ENCODE data around the gene EDNRA.

The EDNRA gene

DNA sequence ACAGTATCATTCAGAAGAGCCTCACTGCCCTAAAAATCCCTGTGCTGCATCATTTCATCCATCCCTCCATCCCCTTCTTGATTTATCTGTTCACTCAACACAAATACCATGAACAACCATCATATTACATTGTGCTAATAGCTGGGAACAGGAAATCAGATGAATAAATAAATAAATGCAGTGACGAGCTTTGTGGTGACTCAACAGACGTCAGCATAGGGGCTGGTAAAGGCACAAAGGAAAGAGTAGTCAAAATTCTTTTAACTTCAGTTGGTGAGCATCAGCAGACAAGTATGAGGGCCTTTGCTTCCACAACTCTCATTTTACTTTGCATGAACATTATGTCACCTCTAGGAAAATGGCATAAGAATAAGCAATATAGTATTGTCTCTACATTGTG lies 65.5 kb downstream of the EDNRA start:
- no peak for DNase-seq

DNA sequence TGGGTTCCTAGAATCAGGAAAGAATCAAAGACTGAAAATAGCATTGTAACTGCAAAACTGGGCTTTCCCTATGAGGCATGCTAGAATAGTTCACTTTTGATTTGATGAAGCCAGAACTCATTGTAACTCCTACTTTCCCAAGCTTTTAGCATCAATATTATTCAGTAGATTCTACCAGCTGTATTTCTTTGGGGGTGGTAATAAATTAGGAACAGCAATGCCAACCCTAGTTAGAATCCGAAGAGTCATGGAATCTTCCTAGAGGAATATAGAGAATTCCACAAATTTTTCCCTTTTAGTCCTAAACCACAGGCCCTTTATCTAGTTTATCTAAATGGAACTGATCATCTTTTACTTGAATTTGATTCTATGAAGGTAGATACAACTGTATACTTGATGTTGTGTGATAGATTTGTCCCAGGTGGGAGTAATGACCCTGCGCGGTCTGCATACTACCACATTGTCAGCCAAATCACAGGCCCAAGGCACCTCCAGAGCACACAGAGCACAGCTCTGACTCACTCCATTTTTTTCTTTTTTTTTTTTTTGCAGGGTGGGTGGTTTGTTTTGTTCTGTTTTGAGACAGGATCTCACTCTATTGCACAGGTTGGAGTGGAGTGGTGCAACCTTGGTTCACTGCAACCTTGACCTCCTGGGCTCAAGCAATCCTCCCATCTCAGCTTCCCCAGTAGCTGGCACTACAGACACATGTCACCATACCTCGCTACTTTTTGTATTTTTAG lies 66.6 kb downstream of the EDNRA start:
- DNase-seq = no peak

DNA sequence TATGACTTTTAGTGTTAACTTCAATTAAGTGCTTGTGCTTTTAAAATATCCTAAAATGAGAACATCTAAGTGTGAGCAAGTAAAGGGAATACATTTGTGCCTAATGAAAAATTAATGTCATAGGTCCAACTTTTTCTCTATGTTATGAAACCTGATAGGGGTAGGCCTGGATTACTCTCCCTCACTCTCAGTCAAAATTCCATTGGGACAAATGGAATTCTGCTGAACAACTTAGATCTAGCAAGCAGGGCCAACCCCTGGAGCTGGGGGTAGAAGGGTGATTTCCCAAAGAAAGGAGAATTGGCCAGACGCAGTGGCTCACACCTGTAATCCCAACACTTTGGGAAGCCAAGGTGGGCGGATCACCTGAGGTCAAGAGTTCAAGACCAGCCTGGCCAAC lies 67.4 kb downstream of the EDNRA start:
- no peak for DNase-seq

DNA sequence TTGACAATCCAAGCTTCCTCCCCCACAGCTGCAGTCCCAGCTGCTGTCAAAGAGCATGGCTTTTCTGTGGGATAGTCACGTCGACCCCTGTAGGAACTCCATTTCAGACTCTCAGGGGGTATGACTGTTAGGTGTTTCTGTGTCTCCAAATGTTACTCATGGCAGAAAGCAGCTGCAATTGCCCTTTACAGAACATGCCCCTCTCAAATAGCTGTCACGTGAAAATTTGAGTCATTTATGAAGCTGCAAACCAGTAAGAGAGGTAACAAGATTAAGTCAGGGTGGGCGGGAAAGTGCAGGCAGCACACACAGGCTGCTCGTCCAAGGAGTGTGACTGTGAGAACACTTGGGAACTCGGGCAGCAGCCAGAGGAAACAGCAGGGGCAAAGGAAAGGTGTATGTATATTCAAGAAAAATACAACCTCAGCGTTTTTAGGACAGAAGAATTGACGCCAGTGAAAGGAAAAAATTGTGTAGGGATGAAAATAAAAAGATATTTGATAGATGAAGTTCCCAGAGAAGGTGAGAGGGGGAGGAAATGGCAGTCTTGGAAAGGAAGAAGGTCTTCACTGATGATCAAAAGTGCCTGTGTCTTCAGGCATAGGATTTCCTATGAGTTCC lies 69.8 kb downstream of the EDNRA start:
- DNase-seq = no peak

DNA sequence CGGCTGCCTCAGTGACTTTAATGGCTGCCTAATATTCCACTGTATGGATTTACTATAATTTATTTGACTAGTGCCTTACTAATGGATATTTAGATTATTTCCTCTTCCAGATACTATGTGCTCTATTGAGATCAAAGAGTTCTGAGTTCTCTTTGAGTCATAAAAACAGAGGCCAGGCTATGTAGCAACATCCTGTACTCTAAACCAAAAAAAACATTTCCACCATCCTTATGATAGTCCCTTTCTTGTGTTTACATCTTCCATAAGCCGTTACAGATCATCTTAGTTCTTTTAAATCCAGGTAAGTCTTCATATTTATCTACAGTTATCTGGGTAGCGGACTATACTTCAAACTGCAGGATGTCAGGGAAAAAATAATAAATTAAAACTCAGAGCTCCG lies 79.7 kb downstream of the EDNRA start:
- DNase-seq = no peak

DNA sequence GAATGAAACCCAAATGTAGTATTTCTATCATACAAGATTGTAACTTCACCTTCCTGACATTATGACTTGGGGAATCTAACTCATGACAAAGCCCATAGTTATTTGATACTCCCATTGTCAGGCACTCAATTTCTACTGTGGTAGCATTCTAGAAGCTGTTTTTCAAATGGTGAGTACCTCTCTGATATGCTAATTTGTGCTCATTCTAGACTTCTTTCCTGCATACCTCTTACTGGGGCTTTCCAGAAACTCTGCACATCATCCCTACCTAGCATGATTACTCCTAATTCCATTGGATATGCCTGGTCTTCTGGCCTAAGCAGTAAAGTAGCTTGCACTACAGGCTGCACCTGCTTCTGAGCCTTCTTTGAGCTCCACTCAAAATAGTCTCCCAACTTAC lies 85.9 kb downstream of the EDNRA start:
- no peak for DNase-seq

DNA sequence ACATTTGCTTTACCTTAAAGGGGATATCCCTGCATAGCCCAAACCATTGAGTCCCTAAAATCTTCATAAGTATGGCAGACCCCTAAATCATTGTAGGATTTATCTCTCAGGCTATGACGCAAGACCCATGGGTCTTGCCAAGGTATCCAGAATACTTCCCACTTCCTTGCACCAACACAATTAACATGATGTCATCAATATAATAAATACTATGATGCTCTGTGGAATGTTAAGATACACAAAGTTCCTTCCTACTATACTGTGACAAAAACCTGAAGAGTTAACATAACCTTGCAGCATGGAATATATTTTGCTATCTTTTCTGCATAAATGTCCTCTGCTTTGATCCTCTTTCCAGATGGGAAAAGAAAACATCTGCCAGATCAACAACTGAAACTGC lies 86.4 kb downstream of the EDNRA start:
- no peak for DNase-seq

DNA sequence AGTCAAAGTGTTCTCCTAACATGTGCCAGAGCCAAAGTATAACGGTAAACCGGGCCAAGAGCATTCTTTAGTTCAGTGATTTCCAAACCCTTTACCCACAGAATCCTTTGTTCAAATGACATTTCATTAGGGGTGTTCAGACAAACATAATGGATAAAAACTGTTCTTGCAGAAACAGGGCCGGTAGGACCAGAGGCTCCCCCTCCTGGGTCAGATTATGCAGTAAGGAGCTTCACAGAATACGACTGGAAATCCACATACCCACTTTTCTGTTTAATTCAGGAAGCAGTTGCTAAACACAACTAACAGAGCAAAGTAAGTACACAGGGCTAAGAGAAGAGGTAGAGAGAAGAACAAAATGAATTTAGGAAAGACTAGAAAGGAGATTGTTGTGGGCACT lies 89.7 kb downstream of the EDNRA start:
- DNase-seq = no peak

DNA sequence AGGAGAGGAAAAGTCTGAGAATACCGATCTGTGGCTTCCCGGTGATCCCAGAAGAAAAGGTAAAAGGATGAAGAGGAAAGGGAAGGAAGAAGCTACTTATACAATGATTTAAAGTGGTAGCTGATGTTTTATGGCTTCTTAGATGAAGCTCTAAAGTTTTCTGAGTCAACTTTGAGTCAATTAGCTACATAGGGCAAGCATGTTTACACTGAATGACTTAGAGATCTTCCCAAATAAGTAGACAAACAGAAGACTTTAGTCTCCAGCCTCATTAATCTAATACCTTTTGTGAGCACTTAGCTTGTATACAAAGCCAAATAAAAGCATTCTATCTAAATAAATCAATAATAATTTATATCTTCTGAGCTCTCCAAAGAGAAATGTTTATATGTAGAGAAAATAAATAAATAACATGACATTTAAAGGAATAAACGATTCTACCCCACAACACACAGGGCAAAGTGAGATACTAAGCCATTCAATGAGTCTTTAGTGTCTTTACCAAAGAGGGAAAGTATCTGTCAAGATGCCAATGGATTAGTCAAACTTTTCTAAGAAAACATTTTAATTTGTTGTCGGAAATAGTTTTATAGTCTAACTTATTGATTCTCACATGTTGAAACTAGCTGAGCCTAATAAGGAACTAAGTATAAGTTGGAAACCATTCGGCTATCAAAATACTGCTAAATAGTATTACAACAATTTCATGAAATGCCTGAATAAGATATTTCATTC lies 90.3 kb downstream of the EDNRA start:
- no peak for DNase-seq

DNA sequence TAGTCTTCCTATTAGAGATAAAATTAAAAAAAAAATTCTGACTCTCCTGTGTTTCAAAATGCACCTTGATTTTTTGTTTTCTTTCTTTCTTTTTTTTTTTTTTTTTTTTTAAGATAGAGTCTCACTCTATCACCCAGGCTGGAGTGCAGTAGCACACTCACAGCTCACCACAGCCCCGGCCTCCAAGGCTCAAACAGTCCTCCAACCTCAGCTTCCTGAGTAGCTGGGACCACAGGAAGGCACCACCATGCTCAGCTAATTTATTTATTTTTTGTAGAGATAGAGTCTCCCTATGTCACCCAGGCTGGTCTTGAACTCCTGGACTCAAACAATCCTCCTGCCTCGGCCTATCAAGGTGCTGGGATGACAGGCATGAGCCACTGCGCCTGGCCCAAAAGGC lies 95.2 kb downstream of the EDNRA start:
- DNase-seq = no peak

DNA sequence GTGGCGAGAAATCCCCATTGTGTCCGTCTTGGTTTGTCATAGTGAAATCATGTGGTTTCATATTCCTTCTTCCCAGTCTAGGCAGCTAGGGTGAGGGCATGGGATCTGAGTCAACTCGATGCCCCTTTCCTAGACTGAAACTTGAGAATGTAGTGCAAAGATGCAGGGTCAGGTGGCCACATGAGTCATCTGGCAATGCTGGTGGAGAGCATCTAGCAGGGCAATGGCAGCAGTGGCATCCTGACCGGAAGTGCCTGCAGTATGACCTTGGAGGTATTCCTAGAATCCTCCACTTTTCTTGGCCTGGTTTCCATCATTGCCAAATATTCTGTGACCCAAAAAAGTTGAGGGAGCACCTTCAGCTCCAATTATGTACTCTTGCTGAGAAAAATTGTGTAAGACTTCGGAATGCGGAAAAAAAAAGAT lies 97.2 kb downstream of the EDNRA start:
- DNase-seq = no peak

DNA sequence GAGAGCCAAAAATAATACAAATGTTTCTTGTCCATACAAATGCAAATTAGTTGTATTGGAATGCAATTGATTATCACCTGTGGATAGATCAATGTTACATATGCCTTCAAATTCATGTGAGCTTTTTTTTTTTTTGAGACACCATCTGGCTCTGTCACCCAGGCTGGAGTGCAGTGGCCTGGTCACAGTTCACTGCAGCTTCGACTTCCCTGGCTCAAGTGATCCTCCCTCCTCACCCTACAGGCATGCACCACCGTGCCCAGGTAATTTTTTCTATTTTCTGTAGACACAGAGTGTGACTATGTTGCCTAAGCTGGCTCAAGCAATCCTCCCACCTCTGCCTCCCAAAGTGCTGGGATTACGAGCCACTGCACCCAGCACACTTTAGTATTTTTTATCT lies 97.7 kb downstream of the EDNRA start:
- no peak for DNase-seq

DNA sequence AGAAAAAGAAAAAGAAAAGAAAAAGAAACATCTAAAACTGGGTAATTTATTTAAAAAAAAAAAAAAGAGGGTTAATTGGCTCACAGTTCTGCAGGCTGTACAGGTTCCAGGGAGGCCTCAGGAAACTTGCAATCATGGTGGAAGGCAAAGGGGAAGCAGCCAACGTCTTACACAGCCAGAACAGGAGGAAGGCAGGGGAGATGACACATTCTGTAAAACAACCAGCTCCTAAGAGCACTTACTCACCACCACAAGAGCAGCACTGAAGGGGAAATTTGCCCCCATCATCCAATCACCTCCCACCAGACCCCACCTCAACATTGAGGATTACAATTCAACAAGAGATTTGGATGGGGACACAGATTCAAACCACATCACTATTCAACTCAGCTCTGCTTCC lies 99.5 kb downstream of the EDNRA start:
- no peak for DNase-seq

DNA sequence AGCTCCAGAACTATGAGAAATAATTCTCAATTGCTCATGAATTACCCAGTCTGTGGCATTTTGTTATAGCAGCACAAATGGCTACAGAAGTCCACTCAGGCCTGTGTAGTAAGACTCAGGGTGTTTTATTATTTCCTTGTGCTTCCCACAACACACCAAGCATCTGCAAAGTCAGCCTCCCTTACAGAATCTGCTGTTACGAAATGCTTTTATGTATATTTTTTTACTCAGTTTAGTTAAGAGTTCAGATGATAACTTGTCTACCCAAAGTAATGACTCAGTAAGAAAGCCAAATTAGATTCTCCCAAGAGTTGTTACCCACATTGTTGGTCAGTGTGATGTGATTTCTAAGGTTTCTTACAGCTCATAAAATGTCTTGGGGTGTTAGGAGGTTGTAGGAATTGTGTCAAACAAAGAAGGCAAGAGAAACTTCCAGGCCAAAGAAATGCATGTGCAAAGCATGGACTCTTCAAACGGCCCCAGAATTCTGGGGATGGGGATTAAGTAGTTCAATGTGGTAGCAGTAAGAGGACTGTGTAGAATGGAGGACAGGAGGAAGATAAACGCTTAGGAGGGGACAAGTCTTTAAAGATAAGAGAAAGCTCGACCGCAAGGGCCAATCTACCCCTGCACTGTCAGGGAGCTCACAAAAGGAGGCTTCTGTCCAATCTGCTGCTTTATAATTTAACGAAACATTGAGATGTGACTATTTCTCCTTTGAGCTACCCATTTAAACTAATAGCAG lies 100.9 kb downstream of the EDNRA start:
- DNase-seq = no peak

DNA sequence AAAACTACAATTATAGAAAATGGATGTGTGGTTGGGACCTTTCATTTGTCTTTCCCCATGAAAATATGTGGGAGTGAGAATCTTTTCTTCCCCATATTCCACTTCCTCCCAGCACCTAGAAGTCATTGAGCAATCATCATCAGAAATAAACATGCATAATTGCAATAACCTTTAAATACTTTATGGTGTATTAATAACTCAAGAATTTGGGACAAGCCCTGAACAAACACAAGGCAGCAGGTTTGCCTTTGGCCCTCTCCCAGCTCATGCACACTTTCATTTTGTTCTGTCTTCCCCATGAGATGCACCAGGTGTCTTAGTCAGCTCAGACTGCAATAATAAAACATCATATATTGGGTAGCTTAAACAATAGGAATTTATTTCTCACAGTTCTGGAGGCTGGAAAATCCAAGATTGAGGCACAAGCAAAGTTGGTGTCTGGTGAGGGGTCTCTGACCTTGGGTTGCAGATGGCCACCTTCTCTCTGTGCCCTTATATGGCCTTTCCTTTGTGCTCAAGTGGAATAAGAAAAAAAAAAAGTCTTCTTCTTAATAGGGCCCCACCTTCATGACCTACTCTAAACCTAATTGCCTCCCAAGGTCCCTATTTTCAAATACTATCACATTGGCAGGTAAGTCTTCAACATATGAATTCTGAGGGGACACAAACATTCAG lies 101.6 kb downstream of the EDNRA start:
- no peak for DNase-seq

DNA sequence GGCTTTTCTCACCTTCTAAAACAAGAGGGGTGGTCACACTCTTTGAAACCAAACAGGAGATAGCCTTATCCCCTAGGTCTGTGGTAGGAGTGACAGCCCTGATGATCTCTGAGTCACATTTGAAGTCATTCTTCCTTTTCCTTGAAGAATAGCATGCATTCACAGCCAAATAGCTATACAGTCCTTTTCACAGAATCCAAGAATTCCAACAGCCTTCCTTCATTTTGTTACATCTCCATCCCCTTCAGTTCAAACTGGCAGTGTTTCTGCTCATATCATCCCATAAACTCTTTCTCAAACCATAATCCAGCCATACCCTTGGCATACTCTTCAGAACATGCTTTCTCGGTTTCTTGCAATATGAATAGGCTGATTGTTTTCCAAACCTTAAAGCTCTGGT lies 103.0 kb downstream of the EDNRA start:
- no peak for DNase-seq

DNA sequence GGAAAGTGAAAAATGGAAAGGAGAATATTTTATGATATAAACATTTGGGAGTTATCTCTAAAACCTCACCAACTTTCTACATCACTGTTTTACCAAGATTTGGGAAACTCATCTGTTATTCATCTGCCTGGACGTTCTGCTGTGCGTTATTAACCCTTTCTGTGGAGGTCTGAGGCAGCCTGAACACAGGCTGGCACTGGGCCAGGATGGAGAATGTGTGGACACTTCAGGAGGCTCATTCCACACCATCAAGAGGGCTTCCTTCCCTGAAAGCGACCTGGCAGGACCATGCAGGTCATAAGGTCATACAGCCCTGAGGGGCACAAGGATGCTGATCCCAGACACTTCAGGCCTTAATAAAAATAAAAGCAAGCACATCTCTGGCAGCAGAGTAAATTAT lies 105.1 kb downstream of the EDNRA start:
- no peak for DNase-seq

DNA sequence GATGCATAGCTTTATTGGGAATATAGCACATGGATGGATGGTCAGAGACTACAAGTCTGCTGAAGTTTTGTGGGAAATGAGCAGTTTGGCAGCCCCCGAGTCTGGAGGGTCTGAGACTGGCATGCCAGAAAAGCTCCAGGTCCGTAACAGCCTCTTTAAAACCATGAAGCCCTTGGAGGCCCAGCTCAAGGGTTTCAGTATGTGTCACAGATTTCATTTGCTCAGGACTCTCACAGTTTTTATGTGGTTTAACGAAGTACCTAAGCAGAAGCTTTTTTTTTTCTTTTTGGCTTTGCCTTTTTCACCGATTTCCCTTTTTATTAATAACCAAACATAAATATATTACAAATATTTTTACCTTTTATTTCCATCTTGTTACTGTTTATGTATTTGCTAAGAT lies 105.7 kb downstream of the EDNRA start:
- no peak for DNase-seq

DNA sequence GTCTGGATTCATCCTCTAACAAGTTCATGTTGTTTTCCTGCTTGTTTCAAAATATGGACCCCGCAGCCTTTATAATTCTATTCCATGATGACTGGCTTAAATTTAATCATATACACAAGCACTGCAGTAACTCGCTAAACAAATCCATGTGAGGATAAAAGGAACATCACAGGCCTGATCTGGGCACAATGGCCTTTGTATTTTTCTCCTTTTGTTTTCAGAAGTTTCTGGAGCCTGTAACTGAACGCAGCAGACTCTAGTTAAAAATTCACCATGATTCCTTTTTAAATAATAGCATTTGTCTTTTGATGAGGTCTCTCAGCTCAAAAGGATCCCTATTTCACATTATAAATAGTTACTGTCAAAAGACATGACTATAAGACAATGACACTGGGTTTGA lies 106.1 kb downstream of the EDNRA start:
- no peak for DNase-seq

DNA sequence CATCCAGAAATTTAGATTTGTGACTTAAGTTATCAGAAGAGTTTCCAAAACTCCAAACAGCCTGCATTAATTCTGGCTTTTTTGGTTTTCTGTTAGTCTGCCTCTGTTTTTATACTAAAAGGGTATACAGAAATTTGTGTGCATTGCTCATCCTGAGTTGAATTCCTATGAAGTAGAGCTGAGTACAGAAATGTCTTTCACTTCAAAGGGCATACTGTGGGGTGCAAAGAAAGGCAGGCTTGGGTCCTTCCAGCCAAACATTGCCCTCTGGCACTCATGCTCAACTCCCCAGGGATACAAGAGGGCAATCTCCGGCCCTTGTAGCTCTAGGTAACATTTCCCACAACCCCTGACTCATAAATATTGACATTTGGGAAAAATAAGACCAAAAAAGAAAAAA lies 108.7 kb downstream of the EDNRA start:
- no peak for DNase-seq

DNA sequence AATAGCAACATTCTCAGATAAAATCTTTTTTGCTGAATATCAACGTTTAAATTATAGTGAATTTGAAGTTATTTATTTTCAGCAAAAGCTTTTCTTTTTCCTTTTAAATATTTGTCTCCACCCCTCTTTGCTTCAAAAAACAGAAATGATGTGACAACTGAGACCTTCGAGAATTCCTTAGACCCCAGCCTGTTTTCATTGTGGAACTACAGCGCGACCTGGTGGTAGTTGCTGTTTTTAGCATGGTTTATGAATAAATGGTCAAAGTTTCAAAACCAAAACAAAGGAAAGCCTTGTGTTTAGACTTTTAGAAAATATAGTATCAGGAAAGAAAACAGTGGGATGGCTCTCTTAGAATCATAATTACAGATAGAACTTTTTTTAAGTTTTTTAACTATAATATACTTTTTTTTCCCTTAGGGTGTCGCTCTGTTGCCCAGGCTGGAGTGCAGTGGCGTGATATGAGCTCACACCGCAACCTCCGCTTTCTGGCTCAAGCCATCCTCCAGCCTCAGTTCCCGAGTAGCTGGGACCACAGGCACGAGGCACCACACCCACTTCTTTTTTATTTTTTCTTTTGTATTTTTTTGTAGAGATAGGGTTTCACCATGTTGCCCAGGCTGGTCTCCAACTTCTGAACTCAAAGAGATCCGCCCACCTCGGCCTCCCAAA lies 109.5 kb downstream of the EDNRA start:
- no peak for DNase-seq

DNA sequence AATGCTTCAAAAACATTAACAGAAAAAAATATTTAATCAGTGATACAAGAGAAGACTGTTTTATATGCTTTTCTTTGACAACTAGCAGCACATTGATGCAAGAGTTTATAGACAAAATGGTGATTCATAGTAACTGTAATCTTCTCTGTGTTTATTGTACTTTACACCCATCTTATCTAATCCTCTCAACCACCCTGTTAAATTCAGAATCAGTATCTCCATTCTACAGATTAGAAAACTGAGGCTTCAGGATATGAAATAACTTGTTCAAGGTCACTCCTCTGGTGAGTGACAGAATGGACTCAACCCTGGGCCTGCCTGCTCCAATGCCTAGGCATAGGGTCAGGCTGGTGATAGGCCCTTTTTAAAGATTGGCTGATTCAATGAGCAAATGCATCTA lies 110.2 kb downstream of the EDNRA start:
- no peak for DNase-seq
